COR-L47 (cell line): ENCODE data around the gene LIPK.
"Not testable (repeated sequence)": the region's sequence is repeated elsewhere in the genome, so short reads cannot be mapped to it uniquely, and the experiment has no call there.

Experiments used
- DNase-seq: peaks from one replicate; lab custom pipeline; 2025; lab: John Stamatoyannopoulos, UW

Gene LIPK, protein sequence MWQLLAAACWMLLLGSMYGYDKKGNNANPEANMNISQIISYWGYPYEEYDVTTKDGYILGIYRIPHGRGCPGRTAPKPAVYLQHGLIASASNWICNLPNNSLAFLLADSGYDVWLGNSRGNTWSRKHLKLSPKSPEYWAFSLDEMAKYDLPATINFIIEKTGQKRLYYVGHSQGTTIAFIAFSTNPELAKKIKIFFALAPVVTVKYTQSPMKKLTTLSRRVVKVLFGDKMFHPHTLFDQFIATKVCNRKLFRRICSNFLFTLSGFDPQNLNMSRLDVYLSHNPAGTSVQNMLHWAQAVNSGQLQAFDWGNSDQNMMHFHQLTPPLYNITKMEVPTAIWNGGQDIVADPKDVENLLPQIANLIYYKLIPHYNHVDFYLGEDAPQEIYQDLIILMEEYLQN

DNA sequence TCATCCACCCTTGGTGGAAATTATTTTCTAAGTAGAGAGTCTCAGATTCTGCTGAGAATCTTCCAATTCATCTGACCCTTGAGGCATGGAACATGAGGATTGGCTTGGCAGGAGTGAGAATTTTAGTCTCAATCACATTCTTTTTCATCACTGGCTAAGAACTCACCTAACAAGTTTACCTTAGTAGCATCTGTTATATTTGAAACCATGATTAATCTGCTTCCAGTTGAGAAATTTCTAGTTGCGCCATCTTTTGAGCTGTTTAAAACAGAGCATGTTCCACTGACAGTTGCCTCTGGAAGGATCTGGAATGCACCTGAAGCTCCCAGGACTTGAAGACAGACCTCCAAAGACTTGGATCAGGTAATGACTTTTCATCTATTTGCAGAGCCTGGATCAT is at the start of gene LIPK:
TSS of gene LIPK (plus strand) at position 292 of the 400 bp plus-strand sequence. CDS start 18,295 bp downstream, outside the sequence.
- DNase-seq = no peak

DNA sequence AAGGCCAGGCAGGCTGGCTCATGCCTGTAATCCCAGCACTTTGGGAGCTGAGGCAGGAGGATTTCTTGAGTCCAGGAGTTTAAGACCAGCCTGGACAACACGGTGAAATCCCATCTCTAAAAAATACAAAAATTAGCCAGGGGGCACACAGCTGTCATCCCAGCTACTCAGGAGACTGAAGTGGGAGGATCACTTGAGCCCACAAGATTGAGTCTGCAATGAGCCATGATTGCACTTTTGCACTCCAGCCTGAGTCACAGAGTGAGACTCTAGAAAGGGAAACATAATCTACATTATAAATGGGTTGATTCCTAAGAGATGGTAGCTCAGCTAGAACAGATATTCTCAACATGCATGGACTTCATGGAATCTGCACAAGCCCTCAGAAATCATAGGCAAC is 48.1 kb upstream of the LIPK start:
- no peak for DNase-seq

DNA sequence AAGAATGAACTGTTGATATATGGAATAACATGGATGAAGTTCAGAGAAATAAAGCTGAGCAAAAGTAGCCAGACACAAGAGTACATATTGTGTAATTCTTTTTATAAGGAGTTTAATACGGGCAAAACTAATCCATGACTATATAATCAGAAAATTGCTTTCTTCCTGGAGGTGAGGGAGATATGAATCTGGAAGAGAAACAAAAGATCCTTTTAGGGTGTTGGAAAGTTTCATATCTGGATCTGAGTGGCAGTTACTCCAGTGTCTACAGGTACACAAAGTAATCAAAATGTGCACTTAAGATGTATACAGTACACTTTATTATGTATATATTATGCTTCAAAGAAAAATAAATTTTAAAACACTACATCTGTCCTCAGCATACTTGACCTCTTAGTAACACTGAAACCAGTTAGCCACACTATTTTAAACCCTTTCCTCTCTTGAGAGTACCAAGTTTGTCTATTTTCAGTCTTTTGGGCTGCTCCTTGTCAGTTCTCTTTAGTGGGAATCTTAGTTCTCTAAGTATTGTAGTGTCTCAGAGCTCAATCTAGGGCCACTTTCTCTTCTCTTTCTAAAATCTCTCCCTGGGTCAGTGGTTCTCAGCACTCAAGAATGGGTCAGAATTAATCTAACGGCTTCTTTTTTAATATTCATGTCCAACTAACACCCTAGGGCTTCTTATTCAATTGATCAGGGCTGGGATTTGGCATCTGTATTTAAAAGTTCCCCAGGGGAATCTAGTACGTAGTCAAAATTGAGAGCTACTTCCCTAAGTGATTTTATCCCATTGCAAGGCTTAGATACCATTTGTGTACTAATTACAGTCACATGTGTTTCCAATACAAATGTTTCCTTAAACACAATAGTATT is 46.1 kb upstream of the LIPK start:
- no peak for DNase-seq

DNA sequence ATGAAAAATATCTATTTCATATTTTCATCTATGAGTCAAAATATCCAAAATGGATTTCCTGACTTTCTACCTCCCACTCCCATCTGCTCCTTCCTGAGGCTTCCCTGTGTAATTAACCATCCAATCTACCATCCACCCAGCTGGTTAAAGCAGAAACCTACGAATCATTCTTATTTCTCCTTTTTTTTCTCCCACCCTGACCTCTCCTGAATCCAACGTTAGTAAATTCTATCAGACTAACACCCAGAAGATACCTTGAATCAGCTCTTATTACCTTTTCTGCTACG is 45.5 kb upstream of the LIPK start:
- no peak for DNase-seq

DNA sequence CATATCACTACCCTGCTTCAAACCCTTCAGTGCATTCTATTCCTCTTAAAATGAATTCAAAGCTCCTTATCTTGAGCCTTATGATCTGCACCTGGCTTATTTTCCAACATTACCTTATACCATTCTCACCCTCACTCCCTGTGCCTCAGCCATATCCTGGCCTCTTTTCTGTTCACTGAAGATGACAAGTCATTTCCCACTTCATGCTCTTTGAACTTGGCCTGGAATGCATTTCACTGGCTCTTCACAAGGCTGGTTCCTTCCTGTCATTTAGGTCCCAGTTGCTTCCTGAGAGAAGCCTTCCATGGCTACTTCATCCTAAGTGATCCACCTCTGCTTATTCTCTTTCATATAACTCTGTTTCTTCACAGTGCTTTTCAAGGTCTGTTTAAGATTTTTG is 45.0 kb upstream of the LIPK start:
- no peak for DNase-seq

DNA sequence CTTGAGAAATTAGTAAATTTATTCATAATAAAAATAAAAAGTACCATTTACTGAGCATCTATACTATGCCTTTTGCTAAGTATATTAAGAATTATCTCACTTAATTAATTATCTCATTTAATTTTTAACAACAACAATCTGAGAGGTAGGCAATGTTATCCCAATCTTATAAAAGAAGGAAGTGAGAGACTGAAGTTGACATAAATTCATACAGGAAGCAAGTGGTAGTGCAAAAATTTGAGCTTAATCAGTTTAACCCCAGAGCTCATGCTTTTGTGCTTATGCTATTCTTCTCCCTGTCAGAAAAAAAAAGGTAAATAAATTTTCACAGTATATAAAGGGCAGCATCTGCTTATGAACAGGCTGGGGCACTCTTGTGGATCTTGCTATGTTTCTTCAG is 44.5 kb upstream of the LIPK start:
- no peak for DNase-seq

DNA sequence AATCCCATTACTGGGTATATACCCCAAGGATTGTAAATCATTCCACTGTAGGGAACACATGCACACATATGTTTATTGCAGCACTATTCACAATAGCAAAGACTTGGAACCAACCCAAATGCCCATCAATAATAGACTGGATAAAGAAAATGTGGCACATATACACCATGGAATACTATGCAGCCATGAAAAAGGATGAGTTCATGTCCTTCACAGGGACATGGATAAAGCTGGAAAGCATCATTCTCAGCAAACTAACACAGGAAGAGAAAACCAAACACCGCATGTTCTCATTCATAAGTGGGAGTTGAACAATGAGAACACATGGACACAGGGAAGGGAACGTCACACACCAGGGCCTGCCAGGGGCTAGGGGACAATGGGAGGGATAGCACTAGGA is 42.9 kb upstream of the LIPK start:
- not testable (repeated sequence) for DNase-seq

DNA sequence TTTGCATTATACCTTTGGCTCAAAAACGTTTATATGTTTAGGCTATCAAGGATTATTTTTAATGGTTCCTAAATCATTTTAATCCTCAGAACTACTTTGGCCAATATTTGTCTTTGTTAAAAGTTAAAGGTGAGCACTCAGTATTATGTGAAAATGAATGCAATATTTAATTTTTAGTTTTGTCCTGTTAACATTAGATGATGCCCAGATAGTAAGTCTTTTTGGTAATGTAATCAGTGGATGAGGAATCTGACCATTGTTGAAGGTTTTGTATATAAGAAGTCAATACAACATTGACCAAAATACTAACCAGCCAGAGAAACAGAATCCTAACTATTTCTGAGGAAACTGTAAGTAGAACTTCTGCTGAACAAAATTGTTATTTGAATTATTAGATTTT is 41.9 kb upstream of the LIPK start, which contains the start of gene LIPF:
TSS of gene LIPF (plus strand) at position 301 of the 400 bp plus-strand sequence. CDS start 2,856 bp downstream, outside the sequence.
- no peak for DNase-seq

DNA sequence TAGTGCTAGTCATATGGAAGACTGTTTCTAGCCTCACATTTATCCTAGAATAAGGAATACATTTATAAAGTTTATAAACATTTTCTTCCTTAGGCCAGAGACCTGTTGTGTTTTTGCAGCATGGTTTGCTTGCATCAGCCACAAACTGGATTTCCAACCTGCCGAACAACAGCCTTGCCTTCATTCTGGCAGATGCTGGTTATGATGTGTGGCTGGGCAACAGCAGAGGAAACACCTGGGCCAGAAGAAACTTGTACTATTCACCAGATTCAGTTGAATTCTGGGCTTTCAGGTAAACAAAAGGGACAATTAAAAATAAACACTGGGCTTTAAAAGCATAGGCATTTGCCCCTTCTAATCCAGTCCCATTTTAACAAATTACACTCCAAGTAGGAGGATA is 37.6 kb upstream of the LIPK start:
- no peak for DNase-seq

DNA sequence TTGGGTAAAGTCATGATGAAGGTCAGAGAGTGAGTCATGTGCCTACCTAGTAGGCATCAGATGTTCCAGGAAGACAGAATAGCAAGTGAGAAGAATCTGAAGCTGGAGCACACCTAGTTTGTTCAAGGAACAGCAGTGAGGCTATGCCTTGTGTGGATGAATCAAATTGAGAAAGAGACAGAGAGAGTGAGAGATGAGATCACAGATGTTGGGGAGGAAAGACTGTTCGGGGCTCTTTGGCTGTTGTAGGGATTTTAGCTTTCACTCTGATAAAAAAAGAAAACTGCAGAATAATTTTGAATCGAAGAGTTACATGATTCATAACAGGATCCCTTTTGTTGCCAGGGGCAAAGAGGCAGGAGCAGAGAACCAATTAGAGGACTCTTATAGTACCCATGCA is 35.6 kb upstream of the LIPK start:
- DNase-seq = no peak

DNA sequence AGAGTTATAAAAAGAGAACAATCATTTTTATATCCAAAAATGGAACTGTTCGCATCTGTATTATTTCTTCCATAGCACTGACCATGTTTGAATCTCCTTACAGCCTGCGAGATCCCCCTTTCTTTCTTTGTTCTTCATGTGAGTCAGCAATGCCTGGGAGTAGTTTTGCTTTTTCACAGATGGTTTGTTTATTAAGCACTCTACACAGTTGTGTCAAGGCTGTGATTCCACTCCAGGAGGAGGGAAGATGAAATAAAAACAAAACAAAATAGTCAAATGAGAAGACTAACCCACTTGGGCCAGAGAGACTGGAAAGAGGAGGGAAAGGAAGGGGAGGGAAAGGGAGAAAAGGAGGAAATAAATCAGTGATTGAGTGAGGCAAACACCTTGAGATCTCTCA is 34.0 kb upstream of the LIPK start:
- no peak for DNase-seq

DNA sequence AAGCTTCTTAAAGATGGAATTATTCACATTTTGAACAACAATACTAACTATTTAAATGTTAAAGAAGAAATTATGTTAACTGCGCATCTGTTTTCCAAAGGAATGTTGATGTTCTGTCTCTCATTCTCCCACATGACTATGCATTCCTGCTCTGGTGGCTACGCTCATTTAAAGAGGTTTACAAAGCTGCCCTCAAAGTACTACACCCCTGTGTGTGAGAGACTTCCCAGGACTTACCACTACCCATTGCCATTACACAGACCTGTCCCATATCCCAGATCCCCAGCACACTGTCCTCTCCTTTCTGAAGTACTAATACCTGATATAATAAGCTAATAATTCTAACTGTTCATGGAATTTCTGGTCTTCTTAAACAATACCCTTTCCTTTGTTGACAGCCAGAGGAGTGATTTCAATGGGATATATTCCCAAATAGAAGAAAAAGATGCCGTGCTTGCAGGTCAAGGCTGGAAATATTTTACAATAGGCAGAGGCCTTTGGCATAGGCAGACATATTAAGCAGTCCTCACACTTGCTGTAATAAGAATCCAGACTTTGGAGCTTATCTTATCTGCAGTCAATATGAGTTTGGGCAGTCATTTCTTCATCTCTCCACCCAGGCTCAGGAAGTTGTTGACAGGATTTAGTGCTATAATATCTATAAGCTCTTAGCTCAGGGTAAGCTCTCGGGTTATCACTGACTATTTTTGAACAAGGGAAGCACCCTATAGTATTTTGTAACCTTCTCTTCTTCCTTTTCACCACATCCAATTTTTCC is 29.6 kb upstream of the LIPK start:
- DNase-seq = no peak

DNA sequence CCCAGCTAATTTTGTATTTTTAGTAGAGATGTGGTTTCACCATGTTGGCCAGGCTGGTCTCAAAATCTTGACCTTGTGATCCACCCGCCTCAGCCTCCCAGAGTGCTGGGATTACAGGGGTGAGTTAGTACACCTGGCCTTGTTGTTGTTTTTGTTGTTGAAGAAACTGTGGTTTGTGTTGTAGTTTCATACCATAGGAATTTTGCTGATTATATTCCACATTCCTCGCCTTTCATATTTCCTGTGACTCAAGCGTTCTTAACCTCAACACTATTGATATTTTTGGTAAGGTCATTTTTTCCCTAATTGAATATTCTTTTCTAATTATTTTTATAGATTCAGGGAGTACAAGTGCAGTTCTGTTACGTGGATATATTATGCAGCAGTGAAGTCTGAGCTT is 25.1 kb upstream of the LIPK start:
- DNase-seq = no peak

DNA sequence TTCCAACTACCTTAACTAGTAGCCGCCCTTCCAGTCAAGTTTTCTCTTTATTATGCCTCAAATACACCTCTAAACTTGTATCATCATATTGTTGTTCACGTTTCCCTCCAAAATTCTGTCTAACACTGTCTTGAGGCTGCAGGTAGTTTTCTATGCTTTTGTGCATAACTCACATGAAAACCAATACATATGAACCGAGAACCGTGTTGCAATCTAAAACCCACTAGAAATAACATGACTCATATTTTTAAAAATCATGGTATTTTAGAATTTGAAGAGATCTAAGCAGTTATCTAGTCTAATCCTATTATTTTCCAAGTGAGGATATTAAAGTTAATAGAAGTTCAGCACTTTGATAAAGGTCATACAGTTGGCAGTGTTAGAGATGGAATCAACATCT is 23.6 kb upstream of the LIPK start:
- DNase-seq = no peak

DNA sequence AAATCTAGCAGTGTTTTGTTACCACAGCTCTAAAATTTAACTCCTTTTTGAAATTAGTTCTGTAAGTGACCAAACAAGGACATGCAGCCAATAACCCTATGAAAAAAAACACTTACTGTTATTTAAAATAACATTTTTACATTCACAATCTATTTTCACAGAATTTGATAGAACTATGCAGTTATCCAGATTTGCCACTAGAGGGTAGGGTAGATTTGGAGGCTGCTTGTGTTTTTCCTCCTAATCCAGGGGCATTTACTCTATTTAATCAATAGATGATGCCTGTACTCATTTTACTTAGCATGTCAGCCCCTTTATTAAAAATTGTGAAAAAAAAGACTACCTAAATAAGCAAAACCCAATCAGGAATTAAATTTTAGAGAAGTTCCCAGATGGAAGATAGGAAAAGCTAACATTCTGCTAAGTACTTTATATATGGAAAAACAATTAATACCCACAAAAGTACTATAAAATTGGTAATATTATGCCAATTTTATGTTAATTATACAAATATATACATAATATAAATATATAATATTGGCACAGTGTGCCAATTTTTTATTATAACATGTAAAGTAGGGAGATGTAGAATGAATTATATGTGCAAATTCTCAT is 18.1 kb upstream of the LIPK start:
- no peak for DNase-seq

DNA sequence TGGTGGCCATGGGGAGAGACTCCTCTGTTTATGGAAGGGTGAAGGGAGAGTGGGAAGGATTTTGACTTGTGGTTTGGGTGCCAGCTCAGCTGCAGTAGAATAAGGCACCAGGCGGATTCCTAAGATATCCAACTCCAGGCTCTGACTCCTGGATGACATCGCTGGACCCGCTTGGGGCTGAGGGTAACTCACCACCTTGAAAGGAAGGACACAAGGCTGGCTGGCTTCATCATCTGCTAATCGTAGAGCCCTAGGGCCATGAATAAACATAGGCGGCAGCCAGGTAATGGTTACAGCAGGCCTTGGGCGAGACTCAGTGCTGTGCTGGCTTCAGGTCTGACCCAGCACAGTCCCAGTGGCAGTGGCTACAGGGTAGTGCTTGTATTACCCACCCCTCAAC is 16.7 kb upstream of the LIPK start:
- DNase-seq = no peak

DNA sequence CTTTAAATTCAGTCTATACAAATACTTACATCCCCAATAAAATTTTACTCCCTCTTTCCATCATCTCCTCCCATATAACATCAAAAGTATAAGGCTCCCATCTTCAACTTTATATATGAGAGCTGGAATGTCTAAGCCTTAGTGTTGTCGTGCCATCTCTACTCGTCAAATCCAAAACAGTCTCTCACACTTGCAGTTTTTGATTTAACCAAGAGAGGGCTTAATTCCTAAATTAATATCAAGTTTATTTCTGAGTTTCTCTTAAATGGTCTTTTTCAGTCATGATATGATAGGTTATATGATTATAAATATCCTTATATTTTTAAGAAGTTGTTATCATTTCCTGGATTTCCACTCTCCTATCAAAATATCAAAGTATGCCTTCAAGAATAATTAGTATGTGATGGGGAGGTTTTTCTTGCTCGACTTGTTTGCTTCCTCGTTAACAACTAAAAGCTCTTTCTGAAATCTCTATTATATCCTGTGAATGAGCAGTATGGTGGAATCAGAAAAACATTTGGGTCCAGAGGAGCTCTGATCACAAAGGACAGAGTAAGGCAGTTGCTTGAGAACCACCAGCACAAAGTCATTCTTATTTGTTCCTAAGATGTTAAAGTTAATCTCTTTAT is 12.5 kb upstream of the LIPK start:
- no peak for DNase-seq

DNA sequence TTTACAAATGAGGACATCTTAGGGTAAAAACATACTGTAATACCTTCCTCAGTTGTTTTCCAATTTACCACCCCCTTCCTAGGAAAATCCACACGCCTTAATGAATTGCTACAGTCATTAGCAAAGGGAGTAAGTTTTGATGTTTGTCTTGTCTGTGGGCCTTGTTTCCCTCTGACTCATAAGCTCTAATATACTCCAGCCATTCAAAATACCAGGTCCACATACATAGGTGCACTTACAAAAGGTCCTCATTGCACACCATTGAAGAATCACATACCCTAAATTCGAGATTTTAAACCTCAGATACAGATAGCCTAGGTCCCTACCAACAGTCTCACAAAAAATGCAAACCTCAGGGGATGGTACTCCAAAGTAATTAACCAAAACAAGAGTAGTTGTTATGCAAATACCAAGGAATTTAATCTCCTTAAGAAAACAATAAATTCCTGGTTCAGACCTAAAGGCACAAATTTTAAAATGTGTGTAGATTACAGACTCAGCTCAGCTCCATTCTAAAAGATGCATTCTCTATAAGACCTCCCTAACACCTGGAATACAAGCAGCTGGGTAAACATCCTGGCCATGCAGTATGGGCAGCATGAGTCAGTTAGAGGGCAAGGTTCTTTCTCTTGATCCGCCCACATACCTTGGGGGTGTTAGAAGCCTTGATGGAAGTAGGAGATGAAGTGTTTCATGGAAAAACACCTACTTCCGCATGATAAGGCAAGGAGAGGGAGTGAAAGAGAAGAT is 3.0 kb upstream of the LIPK start:
- peak; percentile 37 for DNase-seq

DNA sequence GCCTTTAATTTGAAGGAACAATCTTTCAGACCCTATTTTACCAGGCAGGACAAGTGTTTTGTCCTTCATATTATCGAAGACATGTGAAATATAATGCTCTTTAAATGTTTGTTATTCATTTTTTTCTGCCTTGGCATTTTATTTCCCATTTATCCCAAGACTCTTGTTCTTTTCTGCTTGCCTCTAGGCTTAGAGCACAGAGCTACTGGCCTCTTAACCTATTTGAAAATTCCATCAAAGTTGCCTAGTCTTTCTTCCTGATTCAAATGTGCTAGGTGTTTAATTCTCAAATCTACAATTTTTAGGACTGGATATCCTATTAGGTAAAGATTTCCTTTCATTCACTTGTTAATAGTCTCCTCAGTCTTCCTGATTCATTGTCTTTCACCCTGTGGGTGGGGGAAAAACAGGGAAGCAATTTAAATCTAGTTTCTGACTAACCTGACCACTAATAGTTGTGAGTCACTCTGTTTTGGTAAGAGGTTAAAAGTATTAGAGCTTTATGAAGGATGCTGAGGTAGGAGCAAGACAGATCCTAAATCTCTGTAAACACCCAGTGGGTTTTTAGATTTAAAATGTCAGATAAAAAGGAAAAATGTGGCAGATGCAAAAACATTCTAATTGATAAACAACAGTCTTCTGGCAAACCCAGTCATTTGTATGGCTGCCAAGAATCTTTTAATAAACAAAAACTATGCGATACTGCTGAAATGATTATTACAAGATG is 1.5 kb downstream of the LIPK start:
- DNase-seq = no peak

DNA sequence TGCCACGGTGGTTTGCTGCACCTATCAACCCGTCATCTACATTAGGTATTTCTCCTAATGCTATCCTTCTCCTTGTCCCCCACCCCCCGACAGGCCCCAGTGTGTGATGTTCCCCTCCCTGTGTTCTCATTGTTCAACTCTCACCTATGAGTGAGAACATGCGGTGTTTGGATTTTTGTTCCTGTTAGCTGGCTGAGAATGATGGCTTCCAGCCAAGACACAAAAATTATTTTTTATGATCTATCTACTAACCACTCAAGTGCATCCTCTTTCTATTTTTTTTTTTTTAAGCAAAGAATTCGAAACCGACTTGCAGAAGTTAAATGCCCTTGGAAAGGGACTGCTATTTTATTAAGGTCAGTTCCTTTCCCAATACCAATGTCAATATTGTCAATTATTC is 3.3 kb downstream of the LIPK start:
- DNase-seq = not testable (repeated sequence)
